DND-41 (cell line): ENCODE data around the gene MYO1H.

Experiments
- EZH2 ChIP-seq: IDR thresholded peaks from 3 replicates; pipeline ENCODE4 v1.6.1; 2012; ENCODE audit warnings: borderline replicate concordance, low read depth, mild to moderate bottlenecking, moderate library complexity, low read length, inconsistent platforms; ENCODE audit not compliant: severe bottlenecking
- TF ChIP-seq, protein P1 (sequence below): IDR thresholded peaks from 2 replicates; pipeline ENCODE4 v1.5.1; 2012; ENCODE audit warnings: borderline replicate concordance, low read length, moderate library complexity, mild to moderate bottlenecking; ENCODE audit not compliant: poor library complexity, severe bottlenecking; ENCODE audit errors: extremely low read depth

DNA sequence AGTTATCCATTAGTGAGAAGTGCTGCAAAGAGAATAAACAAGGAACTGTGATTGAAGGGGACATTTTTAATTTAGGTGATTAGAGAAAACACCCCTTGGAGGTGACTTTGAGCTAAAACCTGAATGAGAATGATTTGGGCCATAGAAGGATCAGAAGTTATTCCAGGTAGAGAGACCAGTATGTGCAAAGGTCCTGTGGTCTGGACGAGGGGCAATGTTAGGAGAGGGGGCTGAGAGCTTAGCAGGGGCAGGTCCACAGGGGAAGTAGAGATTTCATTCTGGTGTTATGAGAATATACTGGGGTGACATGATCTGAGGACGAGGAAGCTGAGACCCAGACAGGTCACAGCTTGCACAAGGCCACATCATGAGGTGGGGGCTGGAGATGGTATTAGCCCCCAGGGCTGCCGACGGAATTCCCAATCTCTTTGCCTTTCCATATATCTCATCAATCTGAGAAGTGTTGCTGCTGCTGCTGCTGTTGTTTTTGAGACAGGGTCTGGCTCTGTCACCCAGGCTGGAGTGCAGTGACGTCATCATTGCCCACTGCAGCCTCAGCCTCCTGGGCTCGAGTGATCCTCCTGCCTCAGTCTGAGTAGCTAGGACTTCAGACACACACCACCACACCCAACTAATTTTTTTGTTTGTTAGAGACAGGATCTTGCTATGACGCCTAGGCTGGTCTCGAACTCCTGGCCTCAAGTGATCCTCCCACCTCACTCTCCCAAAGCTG, 73.8 kb downstream of the MYO1H start:
- TF ChIP-seq, protein P1, sequence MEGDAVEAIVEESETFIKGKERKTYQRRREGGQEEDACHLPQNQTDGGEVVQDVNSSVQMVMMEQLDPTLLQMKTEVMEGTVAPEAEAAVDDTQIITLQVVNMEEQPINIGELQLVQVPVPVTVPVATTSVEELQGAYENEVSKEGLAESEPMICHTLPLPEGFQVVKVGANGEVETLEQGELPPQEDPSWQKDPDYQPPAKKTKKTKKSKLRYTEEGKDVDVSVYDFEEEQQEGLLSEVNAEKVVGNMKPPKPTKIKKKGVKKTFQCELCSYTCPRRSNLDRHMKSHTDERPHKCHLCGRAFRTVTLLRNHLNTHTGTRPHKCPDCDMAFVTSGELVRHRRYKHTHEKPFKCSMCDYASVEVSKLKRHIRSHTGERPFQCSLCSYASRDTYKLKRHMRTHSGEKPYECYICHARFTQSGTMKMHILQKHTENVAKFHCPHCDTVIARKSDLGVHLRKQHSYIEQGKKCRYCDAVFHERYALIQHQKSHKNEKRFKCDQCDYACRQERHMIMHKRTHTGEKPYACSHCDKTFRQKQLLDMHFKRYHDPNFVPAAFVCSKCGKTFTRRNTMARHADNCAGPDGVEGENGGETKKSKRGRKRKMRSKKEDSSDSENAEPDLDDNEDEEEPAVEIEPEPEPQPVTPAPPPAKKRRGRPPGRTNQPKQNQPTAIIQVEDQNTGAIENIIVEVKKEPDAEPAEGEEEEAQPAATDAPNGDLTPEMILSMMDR, result no peak
- TF ChIP-seq EZH2, result no peak
